ENCODE results near the gene LSM11. TPM values are rescaled to one million over a fixed set of nuclear protein-coding genes. Genes with fewer than 3 reads are reported as not detected.

Gene LSM11
- total RNA-seq, 1 experiment from 2014 or later, result 1.6 TPM

DNA sequence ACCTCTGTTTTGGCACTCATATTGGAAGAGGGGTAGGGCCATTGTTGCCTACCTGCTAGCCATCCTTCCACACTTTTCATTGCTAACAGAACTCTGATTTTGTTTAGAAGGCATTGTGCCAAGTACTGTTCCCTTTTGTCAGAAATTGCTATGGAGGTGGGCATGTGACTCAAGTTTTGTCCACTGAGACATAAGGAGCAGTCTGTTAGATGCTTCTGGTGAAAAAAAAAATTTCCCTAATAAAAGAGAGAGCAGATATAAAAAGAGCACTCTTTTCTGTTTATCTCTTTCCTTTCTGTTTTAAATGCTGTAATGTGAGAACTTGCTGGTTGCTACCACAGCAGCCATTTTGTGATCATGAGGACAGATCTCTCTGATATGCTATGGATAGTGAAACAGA, 34.2 kb upstream of the LSM11 start:
- BruUV-seq (replicated peaks), result no TSS peak
- in situ Hi-C loops (cut with HindIII; ENCODE audit: low pct_unique_long_range_greater_than_20kb, low sequenced_read_pairs) (no loop called here), intact Hi-C loops (cut with micrococcal nuclease; ENCODE audit: unreplicated experiment) (no loop called here)
- Histone ChIP-seq H3K4me1 (ENCODE audit: control insufficient read depth, insufficient read depth, low read length) (no peaks in the 10 kb centered on the region), H3K9me3 (ENCODE audit: control insufficient read depth, insufficient read depth, low read depth, low read length) (no peaks in the 10 kb centered on the region), H3K27ac (ENCODE audit: low read length) (no peak overlapping the region), H3K4me3 (ENCODE audit: low read depth in 2 of 2, low read length in 2 of 2) (no peak overlapping the region), H3K36me3 (ENCODE audit: control insufficient read depth, insufficient read depth, low read length) (no peaks in the 10 kb centered on the region), H3K27me3 (ENCODE audit: control insufficient read depth, insufficient read depth, low read length) (no peaks in the 10 kb centered on the region)
- DNase-seq (ENCODE audit: low read depth, low spot score) (no peak), ATAC-seq (no peak)
- TF ChIP-seq, protein P1, sequence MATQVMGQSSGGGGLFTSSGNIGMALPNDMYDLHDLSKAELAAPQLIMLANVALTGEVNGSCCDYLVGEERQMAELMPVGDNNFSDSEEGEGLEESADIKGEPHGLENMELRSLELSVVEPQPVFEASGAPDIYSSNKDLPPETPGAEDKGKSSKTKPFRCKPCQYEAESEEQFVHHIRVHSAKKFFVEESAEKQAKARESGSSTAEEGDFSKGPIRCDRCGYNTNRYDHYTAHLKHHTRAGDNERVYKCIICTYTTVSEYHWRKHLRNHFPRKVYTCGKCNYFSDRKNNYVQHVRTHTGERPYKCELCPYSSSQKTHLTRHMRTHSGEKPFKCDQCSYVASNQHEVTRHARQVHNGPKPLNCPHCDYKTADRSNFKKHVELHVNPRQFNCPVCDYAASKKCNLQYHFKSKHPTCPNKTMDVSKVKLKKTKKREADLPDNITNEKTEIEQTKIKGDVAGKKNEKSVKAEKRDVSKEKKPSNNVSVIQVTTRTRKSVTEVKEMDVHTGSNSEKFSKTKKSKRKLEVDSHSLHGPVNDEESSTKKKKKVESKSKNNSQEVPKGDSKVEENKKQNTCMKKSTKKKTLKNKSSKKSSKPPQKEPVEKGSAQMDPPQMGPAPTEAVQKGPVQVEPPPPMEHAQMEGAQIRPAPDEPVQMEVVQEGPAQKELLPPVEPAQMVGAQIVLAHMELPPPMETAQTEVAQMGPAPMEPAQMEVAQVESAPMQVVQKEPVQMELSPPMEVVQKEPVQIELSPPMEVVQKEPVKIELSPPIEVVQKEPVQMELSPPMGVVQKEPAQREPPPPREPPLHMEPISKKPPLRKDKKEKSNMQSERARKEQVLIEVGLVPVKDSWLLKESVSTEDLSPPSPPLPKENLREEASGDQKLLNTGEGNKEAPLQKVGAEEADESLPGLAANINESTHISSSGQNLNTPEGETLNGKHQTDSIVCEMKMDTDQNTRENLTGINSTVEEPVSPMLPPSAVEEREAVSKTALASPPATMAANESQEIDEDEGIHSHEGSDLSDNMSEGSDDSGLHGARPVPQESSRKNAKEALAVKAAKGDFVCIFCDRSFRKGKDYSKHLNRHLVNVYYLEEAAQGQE (IDR thresholded peaks at IDR 0.05; ENCODE audit: insufficient read depth in 1 of 2, low read depth in 2 of 2, low read length in 1 of 2), result no peak
- TF ChIP-seq POLR2AphosphoS5 (IDR thresholded peaks at IDR 0.05; ENCODE audit: low read depth, low read length) (no peak), SIN3A (IDR thresholded peaks at IDR 0.05; ENCODE audit: borderline replicate concordance, insufficient read depth, low read depth, low read length) (no peak), TCF7L2 (IDR thresholded peaks at IDR 0.05; ENCODE audit: low read depth, low read length) (no peak)
- TF ChIP-seq, protein P2, sequence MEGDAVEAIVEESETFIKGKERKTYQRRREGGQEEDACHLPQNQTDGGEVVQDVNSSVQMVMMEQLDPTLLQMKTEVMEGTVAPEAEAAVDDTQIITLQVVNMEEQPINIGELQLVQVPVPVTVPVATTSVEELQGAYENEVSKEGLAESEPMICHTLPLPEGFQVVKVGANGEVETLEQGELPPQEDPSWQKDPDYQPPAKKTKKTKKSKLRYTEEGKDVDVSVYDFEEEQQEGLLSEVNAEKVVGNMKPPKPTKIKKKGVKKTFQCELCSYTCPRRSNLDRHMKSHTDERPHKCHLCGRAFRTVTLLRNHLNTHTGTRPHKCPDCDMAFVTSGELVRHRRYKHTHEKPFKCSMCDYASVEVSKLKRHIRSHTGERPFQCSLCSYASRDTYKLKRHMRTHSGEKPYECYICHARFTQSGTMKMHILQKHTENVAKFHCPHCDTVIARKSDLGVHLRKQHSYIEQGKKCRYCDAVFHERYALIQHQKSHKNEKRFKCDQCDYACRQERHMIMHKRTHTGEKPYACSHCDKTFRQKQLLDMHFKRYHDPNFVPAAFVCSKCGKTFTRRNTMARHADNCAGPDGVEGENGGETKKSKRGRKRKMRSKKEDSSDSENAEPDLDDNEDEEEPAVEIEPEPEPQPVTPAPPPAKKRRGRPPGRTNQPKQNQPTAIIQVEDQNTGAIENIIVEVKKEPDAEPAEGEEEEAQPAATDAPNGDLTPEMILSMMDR (IDR thresholded peaks at IDR 0.05), result no peak
- CTCF ChIA-PET, result no interaction called here
- POLR2A ChIA-PET, result no interaction called here

DNA sequence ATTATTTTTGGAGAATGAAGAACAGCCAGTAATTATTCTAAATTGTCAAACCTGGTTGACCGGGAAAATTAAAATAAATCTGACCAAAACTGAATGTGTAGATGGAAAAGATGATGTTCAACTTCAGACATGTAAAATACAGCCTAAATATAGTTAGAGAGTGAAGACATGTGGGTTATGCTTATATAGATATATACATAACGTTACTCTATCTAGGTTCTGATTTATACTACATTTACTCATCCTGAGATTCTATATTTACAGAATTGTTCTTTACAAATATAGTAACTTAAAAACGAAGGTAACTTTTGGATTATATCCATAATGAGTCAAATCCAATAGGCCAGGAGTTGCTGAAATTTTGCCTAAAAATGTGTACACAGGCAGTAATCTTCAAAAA, 33.1 kb upstream of the LSM11 start:
- ChIA-PET CTCF (no interaction called here), POLR2A (no interaction called here)
- no peaks in the 10 kb centered on the region for H3K27me3 ChIP-seq (ENCODE audit: control insufficient read depth, insufficient read depth, low read length)
- BruUV-seq (replicated peaks), result no TSS peak
- ATAC-seq (no peak), DNase-seq (ENCODE audit: low read depth, low spot score) (no peak)
- H3K4me1 ChIP-seq (ENCODE audit: control insufficient read depth, insufficient read depth, low read length), result no peaks in the 10 kb centered on the region
- in situ Hi-C loops (cut with HindIII; ENCODE audit: low pct_unique_long_range_greater_than_20kb, low sequenced_read_pairs) (no loop called here), intact Hi-C loops (cut with micrococcal nuclease; ENCODE audit: unreplicated experiment) (loop anchor here (10.0 kb wide), 1 partner anchor 276 kb away; no protein-coding TSS in a partner anchor)
- H3K9me3 ChIP-seq (ENCODE audit: control insufficient read depth, insufficient read depth, low read depth, low read length), result no peaks in the 10 kb centered on the region
- no peaks in the 10 kb centered on the region for H3K36me3 ChIP-seq (ENCODE audit: control insufficient read depth, insufficient read depth, low read length)
- TF ChIP-seq TCF7L2 (IDR thresholded peaks at IDR 0.05; ENCODE audit: low read depth, low read length) (no peak), POLR2AphosphoS5 (IDR thresholded peaks at IDR 0.05; ENCODE audit: low read depth, low read length) (no peak), SIN3A (IDR thresholded peaks at IDR 0.05; ENCODE audit: borderline replicate concordance, insufficient read depth, low read depth, low read length) (no peak)
- TF ChIP-seq, protein P2 (IDR thresholded peaks at IDR 0.05), result no peak
- TF ChIP-seq, protein P1 (IDR thresholded peaks at IDR 0.05; ENCODE audit: insufficient read depth in 1 of 2, low read depth in 2 of 2, low read length in 1 of 2), result no peak
- no peak overlapping the region for H3K4me3 ChIP-seq (ENCODE audit: low read depth in 2 of 2, low read length in 2 of 2)
- H3K27ac ChIP-seq (ENCODE audit: low read length), result no peak overlapping the region

All from Panc1 (cell line).